T-cell (primary cell): Measurements from ENCODE around the gene KRT4. TPM values are rescaled to one million over a fixed set of nuclear protein-coding genes. Genes with fewer than 3 reads are reported as not detected.

Experiments
- ATAC-seq, 4 experiments: fragments of 200-7000 bp in 3 of 4; fragments of 150-1000 bp in 1 of 4; cut with Tn5 transposase; replicated peaks in 1 of 4; 1 replicate in 3 of 4; 2 replicates in 1 of 4; pipeline ENCODE4 v1.10.0; 2021; ENCODE audit warnings: moderate library complexity in 3 of 4, mild to moderate bottlenecking in 2 of 4, moderate number of reproducible peaks in 1 of 4
- CTCF ChIA-PET, 2 donors: fragments of 300-600 bp; sonication (Branson Sonifier 250); formaldehyde crosslinking; loops; one replicate each; lab custom pipeline; 2022; ENCODE audit warnings: antibody characterized with exemption in 2 of 2; lab: Charles Lee
- POLR2A ChIA-PET, 2 donors: fragments of 300-600 bp; sonication (Branson Sonifier 250); formaldehyde crosslinking; loops; one replicate each; lab custom pipeline; 2022; ENCODE audit warnings: antibody characterized with exemption in 2 of 2; lab: Charles Lee
- DNase-seq, 35 experiments: peaks; one replicate each; pipeline versions ENCODE4 v3.0.0 to v3.0.0-alpha.2; 2013 to 2023
- H3K27ac ChIP-seq: one replicate; pipeline ENCODE4 v1.5.1; 2013; ENCODE audit warnings: low read length
- H3K27me3 ChIP-seq, 2 experiments: replicated peaks in 1 of 2; 1 replicate in 1 of 2; 2 replicates in 1 of 2; pipeline versions ENCODE4 v1.6.1 to v1.7.0; 2013; ENCODE audit warnings: low read length in 1 of 2, mixed read lengths in 1 of 2; ENCODE audit not compliant: control insufficient read depth in 2 of 2, insufficient read depth in 2 of 2; ENCODE audit errors: extremely low read depth in 1 of 2
- H3K36me3 ChIP-seq, 2 donors: 1 replicate in 1 of 2; 2 replicates in 1 of 2; pipeline versions ENCODE4 v1.6.1 to v1.7.0; 2013; ENCODE audit warnings: low read length in 1 of 2; ENCODE audit not compliant: control insufficient read depth in 2 of 2, insufficient read depth in 1 of 2; ENCODE audit errors: extremely low read depth in 1 of 2
- H3K4me1 ChIP-seq, 2 experiments: 1 replicate in 1 of 2; 2 replicates in 1 of 2; pipeline versions ENCODE4 v1.6.1 to v1.7.0; 2013; ENCODE audit warnings: low read length in 2 of 2, mixed read lengths in 1 of 2; ENCODE audit not compliant: insufficient read depth in 2 of 2, control insufficient read depth in 1 of 2; ENCODE audit errors: extremely low read depth in 1 of 2
- H3K4me3 ChIP-seq, 2 donors: 1 replicate in 1 of 2; 2 replicates in 1 of 2; pipeline versions ENCODE4 v1.5.1 to v1.7.0; 2013; ENCODE audit warnings: mild to moderate bottlenecking in 2 of 2, low read length in 1 of 2, moderate library complexity in 1 of 2; ENCODE audit not compliant: control insufficient read depth in 1 of 2; ENCODE audit errors: extremely low read depth in 1 of 2
- H3K9me3 ChIP-seq: 2 replicates; pipeline ENCODE4 v1.7.0; 2013
- H3K27ac Mint-ChIP-seq, 2 donors: one replicate each; pipeline ENCODE4 v1.8.0; 2020 to 2021; ENCODE audit warnings: mild to moderate bottlenecking in 2 of 2, mixed read lengths in 2 of 2
- H3K27me3 Mint-ChIP-seq, 2 donors: one replicate each; pipeline ENCODE4 v1.8.0; 2021 to 2022; ENCODE audit warnings: mixed read lengths in 2 of 2
- H3K36me3 Mint-ChIP-seq: one replicate; pipeline ENCODE4 v1.8.0; 2021; ENCODE audit warnings: mixed read lengths
- H3K4me1 Mint-ChIP-seq, 3 donors: one replicate each; pipeline ENCODE4 v1.8.0; 2020 to 2022; ENCODE audit warnings: mixed read lengths in 3 of 3, mild to moderate bottlenecking in 1 of 3
- H3K4me3 Mint-ChIP-seq, 3 donors: one replicate each; pipeline ENCODE4 v1.8.0; 2020 to 2022; ENCODE audit warnings: mild to moderate bottlenecking in 3 of 3, mixed read lengths in 3 of 3, moderate library complexity in 3 of 3
- H3K9me3 Mint-ChIP-seq, 3 donors: one replicate each; pipeline ENCODE4 v1.8.0; 2020 to 2022; ENCODE audit warnings: mixed read lengths in 3 of 3
- WGBS: methylation state at CpG from one replicate; pipeline ENCODE4 v1.1.5; 2013; ENCODE audit warnings: missing lambda C conversion rate; ENCODE audit not compliant: insufficient coverage; 5-methylcytosine and 5-hydroxymethylcytosine counted together
- total RNA-seq, 35 experiments: library from RNA in 6 of 35; stranded (reverse) in 6 of 35; fragments of 120-200 nt in 1 of 35; gene quantifications; one replicate each; pipeline versions ENCODE4 v1.2.1 to v1.2.4 and lab custom pipeline; 2013 to 2026

Gene KRT4
- total RNA-seq, 5 donors from 2014 or later (not counting 1 experiment from before 2014, with no cell fraction given) = not detected

DNA sequence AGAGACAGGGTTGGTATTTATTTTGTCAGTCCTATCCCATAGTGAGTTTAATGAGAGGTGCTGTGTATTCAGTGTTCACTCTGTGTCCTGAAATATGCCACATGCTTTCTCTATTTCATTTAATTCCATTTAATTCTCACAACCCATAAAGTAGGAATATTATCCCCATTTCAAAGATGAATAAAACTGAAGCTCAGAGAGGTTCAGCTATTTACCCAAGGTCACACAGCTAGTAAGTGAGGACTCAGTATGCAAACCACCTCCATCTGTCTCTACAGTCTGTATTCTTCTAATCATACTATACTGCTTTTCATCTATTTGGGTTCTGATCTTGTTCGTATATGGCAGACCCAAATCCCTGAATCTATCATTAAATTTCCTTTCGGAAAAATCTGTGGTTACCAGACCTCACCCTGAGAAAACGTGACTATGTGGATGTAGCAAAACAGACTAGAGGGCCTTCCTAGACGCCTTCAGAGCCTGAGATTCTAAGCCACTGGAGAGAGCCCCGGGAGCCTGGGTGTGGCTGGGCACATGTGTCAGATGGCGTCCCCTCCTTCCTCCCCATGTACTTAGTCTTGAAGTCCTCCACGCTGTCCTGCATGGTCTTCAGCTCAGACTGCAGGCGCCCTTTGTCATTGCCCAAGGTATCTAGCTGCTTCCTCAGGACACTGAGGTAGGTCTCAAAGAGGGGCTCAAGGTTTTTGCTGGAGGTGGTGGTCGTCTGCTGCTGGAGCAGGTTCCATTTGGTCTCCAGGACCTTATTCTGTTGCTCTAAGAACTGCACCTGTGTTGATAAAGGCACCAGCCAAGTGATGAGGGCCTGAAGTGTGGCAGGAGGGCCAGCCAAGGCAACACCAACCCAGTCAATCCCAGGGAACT lies 2.5 kb downstream of the KRT4 start:
- CTCF ChIA-PET = no interaction called here
- H3K36me3 Mint-ChIP-seq = no peaks in the 10 kb centered on the region
- Histone ChIP-seq H3K4me3 (no peak overlapping the region), H3K27ac (no peak overlapping the region), H3K36me3 (no peaks in the 10 kb centered on the region), H3K9me3 (no peaks in the 10 kb centered on the region), H3K27me3 (peaks cover 0 to 8% of the 10 kb centered on the region in 2 experiments), H3K4me1 (no peaks in the 10 kb centered on the region)
- no peak overlapping the region for H3K4me3 Mint-ChIP-seq
- 66% methylated on average over 6 of the region's 9 CpGs for WGBS
- no peaks in the 10 kb centered on the region for H3K4me1 Mint-ChIP-seq
- no peaks in the 10 kb centered on the region for H3K9me3 Mint-ChIP-seq
- no peak overlapping the region for H3K27ac Mint-ChIP-seq
- peaks cover 0 to 6% of the 10 kb centered on the region in 2 donors for H3K27me3 Mint-ChIP-seq
- ATAC-seq = no peak
- DNase-seq = no peak
- POLR2A ChIA-PET = no interaction called here

DNA sequence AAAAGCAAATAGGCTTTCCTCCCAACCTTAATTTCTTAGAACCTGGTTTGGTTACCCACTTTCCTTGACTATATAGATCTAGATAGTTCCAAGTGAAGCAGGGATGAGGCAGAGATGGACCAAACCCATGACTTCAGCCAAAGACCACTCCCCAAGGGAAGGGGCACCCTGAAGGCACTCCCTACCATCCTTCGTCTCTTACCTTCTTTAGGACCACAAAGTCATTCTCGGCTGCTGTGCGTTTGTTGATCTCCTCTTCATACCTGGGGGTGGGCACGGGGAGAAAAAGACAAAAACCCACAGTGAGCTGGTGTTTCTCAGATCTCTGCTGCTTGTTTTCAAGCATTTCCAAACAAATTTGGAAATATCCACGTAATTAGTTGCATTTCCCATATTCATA lies 3.4 kb downstream of the KRT4 start:
- ChIA-PET POLR2A (no interaction called here), CTCF (no interaction called here)
- Mint-ChIP-seq H3K4me1 (no peaks in the 10 kb centered on the region), H3K27me3 (peaks cover 0 to 6% of the 10 kb centered on the region in 2 donors), H3K9me3 (no peaks in the 10 kb centered on the region), H3K36me3 (no peaks in the 10 kb centered on the region), H3K4me3 (no peak overlapping the region), H3K27ac (no peak overlapping the region)
- Histone ChIP-seq H3K4me3 (no peak overlapping the region), H3K27me3 (peaks cover 0 to 10% of the 10 kb centered on the region in 2 experiments), H3K4me1 (no peaks in the 10 kb centered on the region), H3K9me3 (no peaks in the 10 kb centered on the region), H3K36me3 (no peaks in the 10 kb centered on the region), H3K27ac (no peak overlapping the region)
- ATAC-seq (no peak), DNase-seq (no peak)
- no CpG with 5 or more reads among the region's 5 CpGs for WGBS

DNA sequence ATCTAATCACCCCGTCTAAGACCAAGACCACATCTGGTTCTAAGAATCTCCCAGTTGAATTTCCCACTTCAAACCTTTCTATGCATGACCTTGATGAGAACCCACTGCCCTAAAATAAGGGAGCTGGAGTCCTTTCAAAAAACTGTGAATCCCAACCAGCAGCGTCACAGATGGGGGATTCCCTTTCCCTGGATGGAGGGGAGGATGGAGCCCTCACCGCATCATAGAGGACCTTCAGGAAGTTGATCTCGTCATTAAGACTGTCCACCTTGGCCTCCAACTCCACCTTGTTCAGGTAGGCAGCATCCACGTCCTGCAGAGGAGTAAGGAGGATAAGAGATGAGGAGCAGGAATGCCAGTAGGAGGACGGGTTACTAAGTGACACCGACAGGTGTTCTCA lies 4.8 kb downstream of the KRT4 start:
- no peak overlapping the region for H3K4me3 ChIP-seq
- H3K27me3 Mint-ChIP-seq = peaks cover 0 to 6% of the 10 kb centered on the region in 2 donors
- H3K27ac ChIP-seq = no peak overlapping the region
- WGBS = no CpG with 5 or more reads among the region's 7 CpGs
- no peaks in the 10 kb centered on the region for H3K36me3 Mint-ChIP-seq
- H3K9me3 Mint-ChIP-seq = no peaks in the 10 kb centered on the region
- ATAC-seq (no peak), DNase-seq (no peak)
- H3K4me3 Mint-ChIP-seq = no peak overlapping the region
- ChIA-PET CTCF (no interaction called here), POLR2A (no interaction called here)
- no peaks in the 10 kb centered on the region for H3K36me3 ChIP-seq
- no peaks in the 10 kb centered on the region for H3K4me1 ChIP-seq
- no peak overlapping the region for H3K27ac Mint-ChIP-seq
- peaks cover 0 to 14% of the 10 kb centered on the region in 2 experiments for H3K27me3 ChIP-seq
- no peaks in the 10 kb centered on the region for H3K4me1 Mint-ChIP-seq
- H3K9me3 ChIP-seq = no peaks in the 10 kb centered on the region

DNA sequence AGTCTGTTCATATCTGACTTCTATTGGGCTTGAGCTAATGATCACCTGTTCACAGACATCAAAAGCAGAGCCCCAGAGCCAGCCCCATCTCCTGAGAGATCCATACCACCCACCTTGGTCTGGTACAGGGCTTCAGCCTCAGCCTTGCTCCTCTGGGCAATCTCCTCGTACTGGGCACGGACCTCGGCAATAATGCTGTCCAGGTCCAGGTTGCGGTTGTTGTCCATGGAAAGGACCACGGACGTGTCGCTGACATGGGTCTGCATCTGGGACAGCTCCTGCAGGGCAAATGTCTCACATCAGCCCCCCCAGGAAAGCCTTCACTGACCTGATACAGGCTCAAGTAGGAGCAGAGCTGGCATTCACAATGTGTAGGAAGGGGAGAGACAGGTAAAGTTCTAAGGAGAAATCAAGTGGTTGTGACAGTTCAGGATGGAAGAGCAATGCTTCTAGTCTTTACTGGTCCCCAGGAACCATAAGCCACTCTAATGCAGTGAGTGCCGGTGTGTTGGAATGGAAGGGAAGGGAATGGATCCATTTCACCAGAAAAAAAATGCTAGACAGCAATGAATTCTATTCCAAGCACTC lies 5.2 kb downstream of the KRT4 start:
- H3K27me3 Mint-ChIP-seq = peaks cover 0 to 6% of the 10 kb centered on the region in 2 donors
- 87% methylated on average over 7 of the region's 8 CpGs for WGBS
- no peak overlapping the region for H3K27ac ChIP-seq

DNA sequence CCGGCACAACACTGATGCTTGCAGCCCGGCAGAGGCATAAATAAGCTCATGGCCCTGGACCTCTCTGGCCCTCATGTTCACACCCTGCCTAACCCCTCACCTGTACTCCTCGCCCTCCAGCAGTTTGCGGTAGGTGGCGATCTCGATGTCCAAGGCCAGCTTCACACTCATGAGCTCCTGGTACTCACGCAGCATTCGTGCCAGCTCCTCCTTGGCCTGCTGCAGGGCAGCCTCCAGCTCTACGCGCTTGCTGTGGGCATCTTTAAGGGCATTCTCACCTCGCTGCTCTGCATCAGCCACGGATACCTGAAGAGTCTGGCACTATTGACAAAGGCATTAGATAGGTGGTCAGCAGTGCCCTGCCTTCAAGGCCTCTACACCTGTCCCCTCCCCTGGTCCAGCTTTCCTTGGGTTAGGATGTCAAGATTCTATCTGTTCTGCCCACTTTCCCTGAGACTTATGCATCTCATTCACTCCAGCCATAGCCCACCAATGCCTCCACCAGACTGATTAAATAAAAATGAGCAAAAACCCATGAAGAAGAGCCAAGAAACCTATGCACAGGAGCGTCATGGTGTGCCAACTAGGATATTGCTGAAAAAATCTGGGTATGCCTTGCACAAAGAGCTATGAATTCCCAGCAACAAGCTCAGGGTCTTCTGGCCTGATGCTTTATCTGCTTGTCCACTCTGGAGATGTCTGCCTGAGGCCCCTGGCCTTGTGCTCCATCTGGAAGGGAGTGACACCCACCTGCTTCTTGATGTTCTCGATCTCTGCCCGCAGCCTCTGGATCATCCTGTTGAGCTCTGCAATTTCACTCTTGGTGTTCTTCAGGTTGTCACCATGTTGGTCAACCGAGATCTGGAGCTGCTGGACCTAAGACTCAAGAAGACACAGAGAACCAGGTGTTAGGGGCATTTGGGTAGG lies 6.1 kb downstream of the KRT4 start:
- Mint-ChIP-seq H3K4me3 (no peak overlapping the region), H3K4me1 (no peaks in the 10 kb centered on the region), H3K36me3 (no peaks in the 10 kb centered on the region), H3K9me3 (no peaks in the 10 kb centered on the region), H3K27ac (no peak overlapping the region), H3K27me3 (peaks cover 0 to 6% of the 10 kb centered on the region in 2 donors)
- H3K27ac ChIP-seq = no peak overlapping the region
- 80% methylated on average over 14 of the region's 16 CpGs for WGBS
- ChIA-PET CTCF (interaction anchor here in 1 of 2 donors (0.6 kb wide), 1 partner anchor 468 kb away, joined by 3 read pairs; no protein-coding TSS in a partner anchor), POLR2A (no interaction called here)
- H3K4me1 ChIP-seq = no peaks in the 10 kb centered on the region
- DNase-seq (no peak), ATAC-seq (no peak)
- peaks cover 0 to 14% of the 10 kb centered on the region in 2 experiments for H3K27me3 ChIP-seq
- H3K36me3 ChIP-seq = no peaks in the 10 kb centered on the region
- no peaks in the 10 kb centered on the region for H3K9me3 ChIP-seq
- no peak overlapping the region for H3K4me3 ChIP-seq

More for the DNA sequence above, 5.2 kb downstream of the KRT4 start:
- DNase-seq = no peak
- ChIA-PET POLR2A (no interaction called here), CTCF (interaction anchor here in 1 of 2 donors (0.6 kb wide), 1 partner anchor 469 kb away, joined by 3 read pairs; no protein-coding TSS in a partner anchor)
- Mint-ChIP-seq H3K4me1 (no peaks in the 10 kb centered on the region), H3K36me3 (no peaks in the 10 kb centered on the region), H3K4me3 (no peak overlapping the region), H3K9me3 (no peaks in the 10 kb centered on the region), H3K27ac (no peak overlapping the region)
- ATAC-seq = no peak
- no peaks in the 10 kb centered on the region for H3K9me3 ChIP-seq
- H3K4me1 ChIP-seq = no peaks in the 10 kb centered on the region
- no peak overlapping the region for H3K4me3 ChIP-seq
- H3K27me3 ChIP-seq = peaks cover 0 to 15% of the 10 kb centered on the region in 2 experiments
- H3K36me3 ChIP-seq = no peaks in the 10 kb centered on the region
